Forelimb muscle (tissue), 1 donor: ENCODE measurements around the gene FAAP20. TPM values are rescaled to one million over a fixed set of nuclear protein-coding genes. Genes with fewer than 3 reads are reported as not detected.

ENCODE experiments used
- DNase-seq: peaks from one replicate; pipeline ENCODE4 v3.0.0-alpha.2; 2013; ENCODE audit warnings: low read depth
- polyA plus RNA-seq: library from polyadenylated mRNA; unstranded; fragments of 120-200 nt; gene quantifications from one replicate; pipeline ENCODE4 v1.2.1, GENCODE V29; 2013; ENCODE audit not compliant: insufficient read length

Gene FAAP20, protein sequence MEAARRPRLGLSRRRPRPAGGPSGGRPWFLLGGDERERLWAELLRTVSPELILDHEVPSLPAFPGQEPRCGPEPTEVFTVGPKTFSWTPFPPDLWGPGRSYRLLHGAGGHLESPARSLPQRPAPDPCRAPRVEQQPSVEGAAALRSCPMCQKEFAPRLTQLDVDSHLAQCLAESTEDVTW
- 42.0 TPM for polyA plus RNA-seq

DNA sequence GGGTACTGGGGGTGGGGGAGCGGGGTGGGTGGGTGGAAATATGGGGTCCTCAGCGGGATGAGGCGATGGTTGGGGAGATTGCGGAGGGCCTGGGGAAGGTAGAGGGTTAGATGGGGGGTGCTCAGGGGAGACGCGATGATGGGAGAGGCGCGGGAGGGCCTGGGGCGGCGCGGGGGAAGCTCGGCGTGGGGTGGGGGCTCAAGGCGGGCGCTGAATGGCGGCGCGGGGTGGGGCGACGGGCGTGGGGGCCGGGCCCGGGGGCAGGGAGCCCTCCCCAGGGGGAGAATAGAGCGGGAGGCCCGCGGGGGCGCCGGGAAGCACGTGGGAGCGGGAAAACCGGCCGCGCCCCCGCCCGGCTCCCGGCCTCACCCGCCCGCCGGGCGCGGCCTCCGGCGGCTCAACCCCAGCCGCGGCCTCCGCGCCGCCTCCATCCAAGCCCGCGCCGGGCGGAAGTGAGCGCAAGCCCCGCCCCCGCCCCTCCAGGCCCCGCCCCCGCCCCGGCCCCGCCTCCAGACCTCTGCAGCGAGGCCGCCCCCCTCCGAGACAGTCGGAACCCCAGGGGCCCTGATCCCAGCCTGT is at the start of gene FAAP20:
Gene FAAP20, minus strand, starts transcription at position 454 of the 579 bp plus-strand sequence. Its CDS starts 23 bp downstream, at position 431.
- no peak for DNase-seq

DNA sequence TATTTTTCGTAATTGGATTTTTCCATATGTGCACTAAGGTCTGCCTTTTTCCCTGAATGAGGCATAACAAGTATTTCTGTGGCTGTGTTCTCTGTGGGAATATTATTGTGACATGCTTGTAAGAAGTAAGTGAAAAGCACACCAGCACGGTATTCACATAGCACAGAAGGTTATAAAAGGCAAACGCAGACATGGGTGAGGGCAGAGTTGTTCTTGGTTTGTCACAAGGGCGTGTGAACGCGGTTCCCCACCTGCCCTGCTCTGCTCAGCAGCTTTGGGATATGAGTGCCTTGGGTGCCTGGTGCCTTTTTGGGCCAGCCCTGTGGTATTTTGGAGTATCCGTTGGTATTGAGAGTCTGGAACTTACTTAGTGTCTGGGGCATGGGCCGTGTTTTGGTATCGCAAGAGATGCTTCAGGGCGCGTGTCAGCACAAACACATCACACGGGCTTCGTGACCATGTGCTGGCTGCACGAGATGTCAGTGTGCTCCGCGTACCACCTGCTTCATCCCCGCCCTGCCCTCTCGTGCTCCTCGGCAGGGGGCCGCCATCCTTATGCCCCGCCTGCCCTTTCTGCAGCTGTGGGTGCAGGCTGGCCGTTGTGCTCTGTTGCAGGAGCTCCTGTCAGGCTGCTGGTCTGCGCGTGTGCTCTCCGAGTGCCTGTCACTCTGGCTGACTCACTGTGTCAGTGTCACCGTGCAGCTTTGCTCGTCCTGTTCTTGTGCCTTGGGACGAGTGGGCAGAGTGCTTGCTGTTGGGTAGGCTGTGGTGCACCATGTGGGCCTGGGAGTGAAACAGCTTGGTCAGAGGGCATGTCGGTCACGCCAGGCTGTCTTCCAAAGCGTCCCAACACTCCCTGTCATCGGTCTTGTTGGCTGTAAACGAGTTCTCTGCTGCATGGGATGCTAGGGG is 48.5 kb upstream of the FAAP20 start:
- no peak for DNase-seq

DNA sequence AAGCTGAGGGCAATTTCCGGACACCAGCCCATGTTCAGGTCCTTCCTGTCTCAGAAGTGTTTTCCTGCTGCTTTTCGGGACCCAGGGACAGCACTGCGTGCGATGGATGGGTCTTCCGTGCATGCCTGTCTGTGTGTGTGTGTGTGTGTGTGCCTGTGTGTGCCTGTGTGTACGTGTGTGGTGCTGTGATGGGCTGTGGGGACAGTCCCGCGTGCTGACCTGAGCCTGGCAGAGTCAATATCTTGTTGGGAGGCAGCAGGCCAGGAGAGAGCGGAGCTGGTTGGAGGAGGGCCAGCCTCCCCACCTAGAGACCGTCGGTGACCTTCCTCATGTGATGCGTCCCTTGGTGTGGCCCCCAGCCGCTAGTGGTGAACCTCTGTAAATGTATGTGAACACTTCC is 47.2 kb upstream of the FAAP20 start:
- no peak for DNase-seq

DNA sequence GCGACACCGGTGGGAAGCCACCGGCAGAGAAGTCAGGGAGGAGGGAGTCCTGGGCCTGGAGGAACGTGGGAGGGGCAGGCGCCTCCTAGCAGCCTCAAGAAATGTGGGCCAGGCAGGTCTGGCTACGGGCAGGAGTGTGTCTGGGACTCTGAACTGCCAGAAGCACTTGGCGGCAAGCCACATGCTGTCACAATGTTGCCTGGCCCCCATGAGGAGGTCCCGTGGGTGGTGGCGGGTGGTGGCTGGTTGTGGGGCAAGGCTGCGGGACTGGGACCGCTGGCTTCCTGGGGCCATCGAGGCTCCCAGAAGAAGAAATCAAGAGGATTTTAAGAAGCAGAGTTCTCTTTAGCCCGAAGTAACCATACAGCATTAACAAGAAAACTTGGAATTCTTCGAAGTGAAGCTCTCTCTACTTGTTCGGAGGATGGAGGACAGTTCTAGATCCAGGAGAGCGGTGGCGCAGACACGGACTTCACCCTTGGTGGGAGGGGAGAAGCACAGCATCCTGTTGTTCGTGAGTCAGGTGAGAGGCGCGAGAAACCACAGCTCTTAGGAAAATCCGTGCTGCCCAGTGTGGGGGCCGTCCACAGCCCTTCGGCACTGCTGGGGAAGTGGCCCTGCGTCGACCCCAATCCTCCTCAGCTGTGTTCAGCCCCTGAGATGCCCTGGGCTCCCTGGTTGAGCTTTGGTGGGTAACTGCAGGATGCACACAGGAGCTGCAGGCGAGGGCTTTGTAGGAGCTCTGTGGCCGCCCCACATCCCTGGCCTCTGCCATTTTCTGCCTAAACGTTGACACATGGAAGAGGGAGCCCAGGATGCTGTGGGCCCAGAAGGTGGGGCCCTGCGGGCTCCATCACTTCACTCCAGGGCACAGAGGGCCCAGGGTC is 45.9 kb upstream of the FAAP20 start:
- DNase-seq, result no peak

DNA sequence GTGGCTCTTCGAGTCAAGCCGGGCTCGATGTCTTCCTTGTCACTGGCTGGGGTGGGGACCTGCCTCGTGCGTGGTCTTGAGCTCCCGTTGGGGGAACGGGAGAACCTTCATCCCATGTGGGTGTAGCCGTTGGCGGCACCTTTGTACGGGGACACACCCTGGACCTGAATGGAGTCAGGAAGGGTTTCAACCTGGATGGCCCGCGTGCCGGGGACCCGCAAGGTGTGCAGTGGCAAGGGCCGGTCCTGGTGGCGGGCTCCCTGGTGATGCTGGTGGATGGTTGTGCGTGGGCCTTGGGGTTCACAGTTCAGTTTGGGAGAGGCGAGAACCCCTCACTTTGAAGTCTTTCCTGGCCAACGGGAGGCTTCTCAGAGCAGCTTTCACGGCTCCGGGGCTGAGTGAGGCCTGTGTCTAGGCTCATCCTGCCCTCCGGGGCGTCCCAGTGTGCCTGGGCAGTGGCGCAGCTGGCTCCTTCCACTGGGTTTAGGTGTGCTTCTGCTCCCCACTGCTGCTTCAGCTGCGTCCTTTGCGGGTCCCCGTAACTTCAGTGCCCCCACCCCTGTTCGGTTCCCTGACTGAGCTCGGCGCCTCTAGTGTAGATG is 44.9 kb upstream of the FAAP20 start:
- no peak for DNase-seq

DNA sequence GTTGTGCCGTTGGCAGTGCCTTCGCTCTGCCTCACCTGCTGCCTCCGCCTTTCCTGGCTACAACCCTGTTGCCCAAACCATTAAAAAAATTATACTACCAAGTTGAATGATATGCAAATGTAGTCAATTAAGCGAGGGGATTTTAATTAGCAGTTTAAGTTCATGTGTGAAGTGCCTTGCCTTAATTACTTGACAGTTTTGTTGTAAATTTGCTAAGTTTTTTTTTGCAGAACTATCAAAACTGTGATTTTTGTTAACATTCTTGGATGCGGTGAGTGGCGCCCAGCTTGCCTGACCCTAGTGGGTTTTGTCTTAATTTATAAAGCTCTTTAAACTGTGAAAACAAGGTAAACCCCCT is 44.4 kb upstream of the FAAP20 start:
- no peak for DNase-seq

DNA sequence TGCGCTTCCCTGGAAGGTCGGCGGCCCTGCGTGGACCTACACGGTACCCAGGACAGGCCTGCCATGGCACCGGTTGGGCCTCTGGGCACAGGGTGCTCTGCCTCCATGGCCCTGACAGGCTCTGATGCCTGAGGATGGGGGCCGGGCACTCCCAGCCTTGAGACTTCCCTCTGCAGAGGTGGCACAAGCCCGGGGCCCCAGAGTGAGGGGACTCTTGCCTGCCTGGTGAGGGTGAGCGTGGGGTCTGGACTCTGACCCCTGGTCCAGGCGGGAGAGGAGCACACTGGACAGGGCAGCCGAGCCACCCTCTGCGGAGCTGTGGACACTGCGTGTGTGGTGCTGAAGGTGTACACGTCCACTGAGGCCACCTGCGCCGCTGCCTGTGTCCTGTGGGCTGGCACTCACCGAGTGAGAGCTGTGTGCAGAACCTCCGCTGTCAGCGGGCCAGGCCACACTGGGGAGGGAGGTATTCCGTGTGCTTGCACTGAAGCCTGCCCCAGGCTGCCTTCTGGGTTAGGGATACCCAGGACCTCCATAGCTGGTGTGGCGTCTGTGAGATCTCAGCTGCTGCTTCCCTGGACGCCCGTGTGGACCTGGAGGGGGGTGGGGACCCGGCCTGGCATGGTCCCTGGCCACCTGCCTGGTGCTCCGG is 43.9 kb upstream of the FAAP20 start:
- no peak for DNase-seq

DNA sequence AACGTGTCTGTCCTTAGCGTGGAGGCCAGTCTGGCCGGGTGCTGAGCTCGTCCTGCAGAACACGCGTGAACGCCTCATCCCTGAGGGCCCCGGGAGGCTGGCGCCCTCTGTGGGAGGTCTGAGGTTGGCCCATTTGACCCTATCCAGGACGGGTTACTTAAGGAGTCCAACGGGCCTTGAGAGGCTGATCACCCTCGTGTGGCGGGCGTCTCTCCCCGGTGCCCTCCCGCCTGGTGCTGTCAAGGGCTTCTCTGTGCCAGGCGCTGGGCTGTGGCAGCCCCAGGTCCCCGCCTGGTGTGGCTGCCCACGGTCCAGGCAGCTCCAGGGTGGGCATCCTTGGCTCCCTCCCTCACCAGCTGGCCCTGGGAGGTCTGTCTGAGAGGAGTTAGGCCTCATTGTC is 43.2 kb upstream of the FAAP20 start:
- DNase-seq, result no peak

DNA sequence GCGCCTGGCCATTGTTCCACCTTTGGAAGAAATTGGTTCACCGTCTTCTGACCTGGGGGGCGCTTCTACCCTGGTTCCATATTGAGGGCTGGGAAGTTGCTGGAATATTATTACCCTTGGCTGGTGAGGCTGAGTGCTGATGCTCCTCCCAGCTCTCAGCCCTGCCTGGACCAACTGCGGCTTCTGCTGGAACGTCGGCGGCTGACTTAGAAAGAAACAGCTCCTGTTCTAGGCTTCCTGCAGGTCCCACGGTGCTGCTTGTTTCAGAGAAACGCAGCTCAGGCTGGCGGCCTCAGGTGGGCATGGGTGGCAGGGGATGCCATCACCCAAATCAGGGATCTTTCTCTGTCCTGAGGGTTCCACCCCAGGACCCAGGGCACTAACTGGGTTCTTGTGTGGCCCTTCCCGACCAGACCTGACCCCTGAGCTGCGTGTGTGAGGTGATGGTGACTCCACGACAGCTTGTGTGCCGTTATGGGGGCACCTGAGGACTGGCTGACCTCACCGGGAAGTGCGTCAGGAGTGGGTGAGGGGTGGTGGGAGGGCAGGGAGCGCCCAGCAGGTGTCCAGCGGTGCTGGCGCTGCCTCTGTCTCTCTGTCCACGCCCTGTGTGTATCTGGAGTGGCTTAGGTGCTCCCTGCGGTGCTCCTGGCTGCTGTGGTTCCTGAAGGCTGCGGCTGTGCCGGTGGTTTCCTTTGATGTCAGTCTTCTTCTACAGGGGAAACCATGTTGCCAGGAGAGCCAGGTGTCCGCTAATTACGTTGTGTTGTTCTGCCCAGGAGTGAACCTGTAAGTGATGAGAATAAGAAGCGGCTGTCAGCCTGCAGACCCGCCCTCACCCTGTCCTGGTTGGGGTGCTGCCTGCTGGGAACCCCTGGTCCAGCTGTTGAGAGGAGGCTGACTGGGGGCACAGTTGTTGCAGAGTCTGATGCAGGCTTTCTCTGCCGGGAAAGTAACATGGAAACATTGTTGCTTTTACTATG is 42.4 kb upstream of the FAAP20 start:
- DNase-seq, result no peak

DNA sequence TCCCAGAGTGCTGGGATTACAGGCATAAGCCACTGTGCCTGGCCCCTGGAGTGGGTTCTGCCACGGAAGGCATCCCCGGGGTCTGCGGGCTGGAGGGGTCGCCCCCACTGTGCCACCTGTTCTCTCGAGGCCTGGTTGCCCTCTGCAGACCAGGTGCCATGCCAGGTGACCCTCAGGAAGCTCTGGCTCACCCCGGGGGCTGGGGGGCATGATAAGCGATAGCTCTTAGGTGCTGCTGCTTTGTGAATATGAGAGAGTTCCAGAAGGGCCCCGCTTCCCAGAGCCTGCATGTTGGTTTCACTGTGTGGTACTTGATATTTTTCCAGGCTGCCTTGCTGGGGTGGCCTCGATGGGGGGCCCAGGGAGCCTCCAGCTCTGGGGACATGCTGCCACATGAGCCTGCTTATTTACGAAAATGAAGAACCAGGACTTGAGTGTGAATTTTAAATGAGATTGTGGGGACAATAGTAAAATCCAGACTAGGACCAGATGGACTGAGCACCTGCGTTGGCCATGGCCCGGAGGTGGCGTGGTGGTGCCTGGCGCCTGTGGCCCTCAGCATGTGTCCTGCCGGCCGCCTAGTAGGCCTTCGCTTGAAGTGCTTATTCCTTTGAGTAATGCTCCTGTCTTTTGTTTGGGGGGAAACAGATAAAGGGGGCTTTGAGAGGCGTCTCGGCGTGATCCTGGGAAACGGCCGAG is 40.9 kb upstream of the FAAP20 start:
- no peak for DNase-seq

DNA sequence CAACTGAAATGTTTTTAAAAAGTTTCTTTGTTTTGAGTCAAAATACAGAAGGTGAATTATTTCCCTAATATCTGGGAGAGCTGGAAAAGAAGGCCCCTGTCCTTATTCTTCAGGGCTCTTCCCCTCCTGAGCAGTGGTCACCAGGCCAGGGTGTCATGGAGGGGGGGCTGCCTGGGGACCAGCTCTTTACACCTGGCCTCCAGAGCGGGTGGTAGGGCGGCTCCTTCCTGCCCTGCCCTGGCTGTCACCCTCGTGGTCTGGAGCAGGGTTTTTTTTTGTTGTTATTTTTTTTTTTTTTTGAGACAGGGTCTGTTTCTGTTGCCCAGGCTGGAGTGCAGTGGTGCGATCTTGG is 40.2 kb upstream of the FAAP20 start:
- DNase-seq, result no peak

DNA sequence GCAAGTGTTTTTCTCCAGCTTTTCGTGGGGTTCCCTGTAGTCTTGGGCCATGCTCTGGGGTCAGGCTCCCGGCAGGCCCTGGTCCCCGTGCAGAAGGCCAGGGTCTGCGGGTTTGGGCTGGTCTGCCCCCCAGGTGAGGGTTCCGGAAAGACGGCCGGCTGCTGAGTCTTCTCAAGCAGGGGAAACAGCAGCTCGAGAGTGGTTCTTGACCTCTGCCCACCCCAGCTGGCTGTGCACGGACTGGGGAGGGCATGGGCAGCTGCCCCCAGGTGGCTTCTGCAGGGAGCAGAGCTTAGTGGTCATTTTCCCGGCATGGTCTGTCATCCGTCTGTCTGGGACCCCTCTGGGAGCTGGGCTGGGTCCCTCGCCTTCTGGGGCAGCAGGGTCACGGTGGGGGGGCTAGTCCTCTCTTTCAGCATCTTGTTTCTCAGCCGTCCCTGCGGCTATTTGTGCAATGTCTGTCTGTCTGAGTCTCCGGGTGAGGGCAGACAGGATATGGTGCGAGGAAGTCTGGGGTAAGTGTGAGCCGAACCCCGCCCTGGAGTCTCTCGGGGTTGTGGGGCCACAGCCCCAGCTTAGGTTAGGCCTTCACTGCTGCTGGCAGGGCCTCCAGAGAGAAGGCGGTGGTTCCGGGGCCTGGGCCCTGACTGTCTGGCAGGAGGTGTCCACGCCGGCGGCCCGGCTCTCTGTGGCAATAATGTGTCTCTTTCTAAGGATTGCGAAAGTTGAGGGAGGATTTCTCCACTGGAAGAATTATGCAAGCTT is 39.6 kb upstream of the FAAP20 start:
- no peak for DNase-seq

DNA sequence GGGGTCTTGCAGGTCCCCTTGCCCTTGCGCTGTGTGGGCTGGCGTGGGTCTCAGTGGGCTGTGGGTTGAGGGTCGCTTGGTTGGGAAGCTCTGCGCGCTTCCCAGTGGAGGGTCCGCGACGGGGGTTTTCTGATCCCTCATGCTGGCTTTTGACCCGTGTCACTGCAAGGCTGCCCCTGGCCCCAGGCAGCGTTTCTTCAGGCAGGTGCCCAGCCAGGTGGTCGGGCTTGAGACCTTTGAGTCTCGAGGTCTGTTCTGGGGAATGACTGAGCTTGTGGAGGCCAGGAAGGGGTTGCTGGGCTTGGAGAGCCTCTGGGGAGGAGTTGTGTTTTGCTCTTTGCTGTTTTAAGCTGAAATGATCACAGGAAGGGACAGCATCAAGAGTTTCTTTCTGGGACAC is 38.9 kb upstream of the FAAP20 start:
- DNase-seq, result no peak

DNA sequence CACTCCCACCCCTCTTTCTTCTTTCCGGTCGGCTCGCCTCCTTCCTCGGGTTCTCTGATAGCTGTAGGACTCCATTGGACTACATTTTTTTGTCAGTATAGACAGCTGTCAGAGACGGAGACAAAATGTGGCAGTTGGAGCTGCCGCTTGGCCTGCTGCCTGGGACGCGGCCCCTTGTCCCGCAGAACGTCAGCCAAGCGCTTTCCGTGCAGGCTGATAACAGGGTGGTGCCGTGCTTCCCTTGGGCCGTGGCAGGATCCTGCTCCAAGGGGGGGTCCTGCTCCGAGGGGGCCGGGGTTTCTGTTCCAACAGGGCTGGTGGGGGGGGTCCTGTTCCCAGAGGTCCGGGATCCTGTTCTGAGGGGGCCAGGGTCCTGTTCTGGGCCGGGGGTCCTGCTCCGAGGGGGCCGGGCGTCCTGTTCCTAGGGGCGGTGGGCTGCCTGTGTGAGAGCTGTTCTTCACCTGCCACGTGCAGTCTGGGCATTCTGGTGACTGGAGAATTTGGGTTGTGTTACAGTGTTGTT is 38.4 kb upstream of the FAAP20 start:
- no peak for DNase-seq

DNA sequence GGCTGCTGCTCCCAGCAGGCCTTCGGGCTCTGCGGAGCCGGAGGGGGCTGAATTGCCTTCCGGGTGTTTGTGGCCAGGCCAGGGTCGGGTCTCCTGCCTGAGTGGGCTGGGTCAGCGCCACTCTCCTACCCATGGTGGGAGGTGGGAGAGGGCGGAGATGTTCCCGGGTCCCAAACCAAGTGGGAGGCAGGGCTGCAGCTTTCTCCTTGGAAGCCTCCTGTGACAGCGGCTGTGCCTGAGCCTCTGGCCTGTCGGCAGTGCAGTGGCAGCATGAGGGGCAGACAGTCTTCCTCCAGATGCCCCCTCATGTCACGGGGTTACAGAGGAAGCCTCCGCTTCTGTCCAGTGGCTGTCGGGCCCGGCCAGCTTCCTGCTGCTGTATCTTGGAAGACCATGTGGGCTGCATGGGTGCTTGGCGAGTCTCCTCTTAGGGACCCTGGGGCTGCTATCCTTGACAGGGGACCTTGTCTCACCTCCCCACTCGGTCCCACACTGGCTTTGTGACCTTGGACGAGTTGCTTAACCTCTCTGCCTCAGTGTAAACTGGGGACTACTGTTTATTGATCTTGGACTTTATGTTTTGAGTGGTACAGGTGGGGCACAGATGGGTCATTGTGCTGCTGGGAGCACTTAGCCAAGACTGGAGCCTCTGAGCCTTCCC is 37.8 kb upstream of the FAAP20 start:
- DNase-seq, result no peak

DNA sequence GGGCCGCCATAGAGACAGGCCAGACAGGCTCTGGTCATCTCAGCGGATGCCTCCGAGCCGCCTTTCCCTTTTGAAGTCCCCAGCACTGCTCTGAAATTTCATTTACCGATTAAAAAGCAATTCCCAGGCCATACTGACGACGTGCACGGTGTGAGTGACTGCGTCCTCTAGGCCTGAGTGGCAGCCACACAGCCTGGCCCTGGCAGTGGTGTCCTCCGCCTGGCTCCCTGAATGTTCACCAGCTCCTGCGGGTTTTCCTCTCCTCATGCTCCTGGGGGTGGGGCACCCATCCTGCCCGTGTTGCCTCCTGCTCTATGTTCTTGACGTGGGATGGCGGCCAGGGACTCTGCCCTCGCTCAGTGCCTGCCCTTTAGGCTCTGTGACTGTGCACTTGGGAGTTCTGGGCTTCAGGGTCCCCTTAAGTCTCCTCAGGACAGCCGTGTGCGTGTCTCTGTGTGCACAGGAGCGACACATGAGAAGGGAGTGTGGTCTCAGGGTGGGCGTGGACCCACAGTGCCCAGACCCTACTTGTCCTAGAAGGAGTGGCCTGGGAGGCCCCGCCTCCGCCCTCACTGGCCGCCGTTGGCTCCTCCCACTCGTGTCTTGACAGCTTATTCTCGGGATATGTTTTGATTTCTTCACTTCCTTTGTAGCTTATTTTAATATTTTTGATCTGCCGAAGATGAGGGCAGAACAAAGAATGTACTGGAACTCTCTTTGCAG is 37.1 kb upstream of the FAAP20 start:
- DNase-seq, result no peak
